OCI-LY1 (cell line): Measurements from ENCODE around the gene EIF1AD.

Experiments used
- H2AFZ ChIP-seq: fragments of 200-600 bp; sonication (generic), shearing (Covaris generic); 2 replicates; pipeline ENCODE4 v1.6.0; 2014; ENCODE audit warnings: antibody characterized with exemption, mild to moderate bottlenecking, low read length
- H3F3A ChIP-seq: fragments of 200-600 bp; sonication (generic), shearing (Covaris generic); 2 replicates; pipeline ENCODE4 v1.6.0; 2014; ENCODE audit warnings: mild to moderate bottlenecking, antibody characterized with exemption, low read length, moderate library complexity; ENCODE audit not compliant: insufficient read depth
- H3K27ac ChIP-seq: fragments of 200-600 bp; sonication (generic); 2 replicates; pipeline ENCODE4 v1.5.1; 2014; ENCODE audit warnings: low read length, mixed run types, mild to moderate bottlenecking, low read depth; ENCODE audit not compliant: poor library complexity, severe bottlenecking
- H3K27me3 ChIP-seq: fragments of 200-600 bp; sonication (generic); 2 replicates; pipeline ENCODE4 v1.6.0; 2014; ENCODE audit warnings: antibody characterized with exemption, mild to moderate bottlenecking, low read length, moderate library complexity; ENCODE audit not compliant: insufficient read depth
- H3K36me3 ChIP-seq: fragments of 200-600 bp; sonication (generic); 2 replicates; pipeline ENCODE4 v1.6.1; 2014; ENCODE audit warnings: mild to moderate bottlenecking, antibody characterized with exemption, low read length, moderate library complexity, mixed read lengths; ENCODE audit not compliant: insufficient read depth
- H3K4me1 ChIP-seq: fragments of 200-600 bp; sonication (generic); 2 replicates; pipeline ENCODE4 v1.5.1; 2014; ENCODE audit warnings: mild to moderate bottlenecking, low read length, moderate library complexity; ENCODE audit not compliant: insufficient read depth, severe bottlenecking
- H3K4me2 ChIP-seq: fragments of 200-600 bp; sonication (generic), shearing (Covaris generic); 2 replicates; pipeline ENCODE4 v1.6.1; 2014; ENCODE audit warnings: low read length
- H3K4me3 ChIP-seq: fragments of 200-600 bp; sonication (generic); 2 replicates; pipeline ENCODE4 v1.5.1; 2014; ENCODE audit warnings: low read length, low read depth, mild to moderate bottlenecking, mixed read lengths; ENCODE audit not compliant: poor library complexity, severe bottlenecking
- H3K79me2 ChIP-seq: fragments of 200-600 bp; shearing (Covaris generic); 2 replicates; pipeline ENCODE4 v1.6.1; 2016; ENCODE audit warnings: mixed run types, low read length, mixed read lengths; ENCODE audit not compliant: insufficient read depth
- H3K9ac ChIP-seq: fragments of 200-600 bp; sonication (generic), shearing (Covaris generic); 2 replicates; pipeline ENCODE4 v1.6.1; 2014; ENCODE audit warnings: mild to moderate bottlenecking, low read length, mixed read lengths
- H3K9me2 ChIP-seq: fragments of 200-600 bp; sonication (generic), shearing (Covaris generic); 2 replicates; pipeline ENCODE4 v1.6.1; 2014; ENCODE audit warnings: low read depth, mild to moderate bottlenecking, low read length, mixed read lengths
- H3K9me3 ChIP-seq: fragments of 200-600 bp; shearing (Covaris generic); 2 replicates; pipeline ENCODE4 v1.6.1; 2014; ENCODE audit warnings: low read length, mixed read lengths
- H4K20me1 ChIP-seq: fragments of 200-600 bp; sonication (generic), shearing (Covaris generic); 2 replicates; pipeline ENCODE4 v1.6.0; 2016; ENCODE audit warnings: mild to moderate bottlenecking, low read length; ENCODE audit not compliant: insufficient read depth
- CTCF ChIP-seq: fragments of 200-600 bp; sonication (generic), shearing (Covaris generic); IDR thresholded peaks from 2 replicates; pipeline ENCODE4 v1.5.1; 2017; ENCODE audit warnings: mild to moderate bottlenecking, antibody characterized with exemption, low read length, moderate library complexity, mixed read lengths
- EZH2 ChIP-seq: fragments of 200-600 bp; sonication (generic), shearing (Covaris generic); IDR thresholded peaks from 2 replicates; pipeline ENCODE4 v1.8.0; 2017; ENCODE audit warnings: borderline replicate concordance, mixed run types, mild to moderate bottlenecking, antibody characterized with exemption, low read length, moderate library complexity, mixed read lengths

The EIF1AD gene

GRCh38 chr11:65967329-65967934, 34.5 kb downstream of the EIF1AD start:
- H3K79me2 ChIP-seq, result peaks cover 9% of the 10 kb centered on the region
- H4K20me1 ChIP-seq, result no peaks in the 10 kb centered on the region
- H3K4me1 ChIP-seq, result peaks cover 14% of the 10 kb centered on the region
- no peak overlapping the region for H3K4me2 ChIP-seq
- peaks cover 68% of the 10 kb centered on the region for H3K36me3 ChIP-seq
- H3K9me2 ChIP-seq, result no peaks in the 10 kb centered on the region
- no peaks in the 10 kb centered on the region for H3K9me3 ChIP-seq
- no peak overlapping the region for H3K27ac ChIP-seq
- no peak overlapping the region for H2AFZ ChIP-seq
- no peaks in the 10 kb centered on the region for H3F3A ChIP-seq
- H3K9ac ChIP-seq, result no peak overlapping the region
- H3K27me3 ChIP-seq, result no peaks in the 10 kb centered on the region
- no peak overlapping the region for H3K4me3 ChIP-seq
- TF ChIP-seq CTCF (no peak), EZH2 (no peak)

GRCh38 chr11:65965986-65966762, 35.8 kb downstream of the EIF1AD start:
- H3K36me3 ChIP-seq, result peaks cover 67% of the 10 kb centered on the region
- H3K27ac ChIP-seq, result no peak overlapping the region

GRCh38 chr11:65964906-65965305, 37.1 kb downstream of the EIF1AD start:
- H3K9me3 ChIP-seq, result no peaks in the 10 kb centered on the region
- no peak overlapping the region for H3K4me2 ChIP-seq
- H2AFZ ChIP-seq, result no peak overlapping the region
- H4K20me1 ChIP-seq, result no peaks in the 10 kb centered on the region
- H3F3A ChIP-seq, result no peaks in the 10 kb centered on the region; the same call in 1 of the 2 replicates
- H3K36me3 ChIP-seq, result peaks cover 62% of the 10 kb centered on the region
- no peak overlapping the region for H3K4me3 ChIP-seq
- H3K79me2 ChIP-seq, result peaks cover 13% of the 10 kb centered on the region
- no peak overlapping the region for H3K9ac ChIP-seq
- no peaks in the 10 kb centered on the region for H3K27me3 ChIP-seq
- H3K4me1 ChIP-seq, result peaks cover 25% of the 10 kb centered on the region
- no peak for TF ChIP-seq EZH2
- TF ChIP-seq CTCF, result no peak
- H3K9me2 ChIP-seq, result no peaks in the 10 kb centered on the region
- no peak overlapping the region for H3K27ac ChIP-seq

More at GRCh38 chr11:65965986-65966762, 35.8 kb downstream of the EIF1AD start:
- H3K9me2 ChIP-seq, result no peaks in the 10 kb centered on the region
- no peak overlapping the region for H3K4me3 ChIP-seq
- H3F3A ChIP-seq, result no peaks in the 10 kb centered on the region
- TF ChIP-seq EZH2, result no peak
- no peak for TF ChIP-seq CTCF
- peaks cover 13% of the 10 kb centered on the region for H3K79me2 ChIP-seq
- H4K20me1 ChIP-seq, result no peaks in the 10 kb centered on the region
- no peak overlapping the region for H3K9ac ChIP-seq
- no peaks in the 10 kb centered on the region for H3K9me3 ChIP-seq
- H3K4me2 ChIP-seq, result no peak overlapping the region
- H2AFZ ChIP-seq, result no peak overlapping the region
- peaks cover 19% of the 10 kb centered on the region for H3K4me1 ChIP-seq
- H3K27me3 ChIP-seq, result no peaks in the 10 kb centered on the region
